ENCODE measurements around the gene NT5DC2.

NT5DC2 gene

DNA sequence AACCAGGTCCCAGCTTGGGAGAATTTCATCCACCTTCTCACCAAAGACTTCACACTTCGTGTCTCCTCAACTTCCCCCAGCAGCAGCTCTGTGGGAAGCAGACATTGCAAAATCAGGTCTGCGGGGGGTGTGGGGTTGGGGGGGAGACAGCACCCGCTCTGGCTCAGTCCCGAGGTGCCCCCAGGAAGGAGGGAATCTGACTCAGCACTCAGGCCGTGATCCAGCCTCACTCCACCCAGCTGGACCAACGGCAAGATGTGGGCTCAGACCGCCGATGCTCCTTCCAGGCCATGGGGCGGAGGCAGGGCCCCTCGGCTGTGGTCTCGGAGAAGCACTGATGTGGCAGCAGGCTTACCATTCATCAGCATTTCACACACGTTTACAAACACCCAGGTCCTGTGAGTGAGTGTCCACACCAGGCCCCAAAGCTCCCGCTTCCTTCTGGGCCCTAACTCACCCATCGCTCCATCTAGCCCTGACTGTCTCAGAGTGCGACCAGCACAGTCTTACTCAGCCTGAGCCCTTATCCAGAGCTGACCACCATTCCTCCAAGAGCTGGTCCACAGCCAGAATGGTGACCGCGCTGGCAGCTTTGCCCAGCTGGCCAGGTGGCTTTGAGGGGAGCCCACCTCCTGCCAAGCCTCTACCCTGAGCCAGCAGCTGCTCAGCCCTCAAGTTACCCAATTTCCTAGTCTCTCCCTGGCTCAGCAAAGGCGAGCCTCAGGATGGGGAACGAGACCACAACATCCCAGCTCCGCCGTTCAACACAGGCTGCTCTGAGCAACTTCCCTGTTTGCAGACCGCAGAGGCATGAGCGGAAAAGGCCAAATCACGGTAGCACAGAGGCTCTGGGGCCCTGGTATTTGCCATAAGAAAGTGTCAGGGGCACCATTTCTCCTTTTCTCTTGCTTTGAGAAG is 35.3 kb downstream of the NT5DC2 start:
- peaks cover 0 to 6% of the 10 kb centered on the region in 2 donors for H3K4me1 ChIP-seq (ENCODE audit: control insufficient read depth in 1 of 2, insufficient read depth in 2 of 2, low read length in 2 of 2)
- no peak overlapping the region for H3K4me3 ChIP-seq (ENCODE audit: low read depth in 1 of 2, low read length in 2 of 2)
- no peaks in the 10 kb centered on the region for H3K27me3 ChIP-seq (ENCODE audit: control insufficient read depth in 1 of 2, insufficient read depth in 2 of 2, low read length in 2 of 2)
- no peaks in the 10 kb centered on the region for H3K9me3 ChIP-seq (ENCODE audit: control insufficient read depth in 1 of 2, low read length in 2 of 2)
- H3K9ac ChIP-seq (ENCODE audit: low read depth in 1 of 2, low read length in 2 of 2), result no peak overlapping the region
- H3K27ac ChIP-seq (ENCODE audit: low read depth, low read length), result no peak overlapping the region
- no peaks in the 10 kb centered on the region for H3K36me3 ChIP-seq (ENCODE audit: control insufficient read depth in 1 of 2, insufficient read depth in 2 of 2, low read length in 2 of 2)

- H3K27ac ChIP-seq (ENCODE audit: low read depth, low read length), result no peak overlapping the region
- H3K9ac ChIP-seq (ENCODE audit: low read depth in 1 of 2, low read length in 2 of 2), result peak overlapping the region in 1 of 2 donors; percentile 25
- peaks cover 0 to 11% of the 10 kb centered on the region in 2 donors for H3K4me1 ChIP-seq (ENCODE audit: control insufficient read depth in 1 of 2, insufficient read depth in 2 of 2, low read length in 2 of 2)
Observed at GRCh38 chr3:52495777-52496602, 37.7 kb downstream of the NT5DC2 start.

DNA sequence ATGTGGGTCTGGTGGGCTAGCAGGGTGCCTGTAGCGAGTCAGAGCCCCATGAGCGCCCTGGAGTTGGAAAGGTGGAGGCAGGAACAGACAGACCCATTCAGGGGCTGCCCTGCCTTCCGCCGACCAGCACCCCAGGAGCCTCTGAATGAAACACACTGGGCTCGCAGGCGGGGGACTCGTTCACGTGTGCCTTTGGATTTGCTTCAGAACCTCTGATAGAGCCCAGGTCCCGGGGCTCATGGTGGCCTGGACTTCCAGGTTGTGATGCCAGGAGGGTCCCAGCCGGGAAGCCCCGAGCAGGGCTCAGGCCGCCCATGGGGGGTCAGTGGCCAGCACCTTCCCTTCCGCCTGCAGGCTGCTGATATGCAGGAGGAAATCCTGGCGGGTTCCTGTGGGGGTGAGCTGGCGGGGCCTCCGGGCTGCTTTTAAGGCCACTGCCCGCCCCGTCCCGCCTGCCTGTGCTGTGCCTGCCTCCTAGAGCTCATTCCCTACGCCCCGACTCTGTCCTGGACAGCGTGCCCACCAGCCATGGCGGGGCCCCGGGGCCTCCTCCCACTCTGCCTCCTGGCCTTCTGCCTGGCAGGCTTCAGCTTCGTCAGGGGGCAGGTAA is 38.7 kb downstream of the NT5DC2 start, which contains the start of gene STAB1:
Gene STAB1 (plus strand): TSS at position 453 of the 610 bp plus-strand sequence. CDS start 76 bp downstream, at position 529.
- Histone ChIP-seq H3K4me1 (ENCODE audit: control insufficient read depth in 1 of 2, insufficient read depth in 2 of 2, low read length in 2 of 2) (peaks cover 0 to 11% of the 10 kb centered on the region in 2 donors), H3K4me3 (ENCODE audit: low read depth in 1 of 2, low read length in 2 of 2) (peak within 1 kb of the TSS; percentile 22 to 43), H3K9ac (ENCODE audit: low read depth in 1 of 2, low read length in 2 of 2) (peak within 1 kb of the TSS in 1 of 2 donors; percentile 25), H3K27ac (ENCODE audit: low read depth, low read length) (no peak within 1 kb of the TSS), H3K9me3 (ENCODE audit: control insufficient read depth in 1 of 2, low read length in 2 of 2) (no peaks in the 10 kb centered on the region), H3K27me3 (ENCODE audit: control insufficient read depth in 1 of 2, insufficient read depth in 2 of 2, low read length in 2 of 2) (no peaks in the 10 kb centered on the region), H3K36me3 (ENCODE audit: control insufficient read depth in 1 of 2, insufficient read depth in 2 of 2, low read length in 2 of 2) (peaks cover 17 to 23% of the 10 kb centered on the region in 2 donors)

More at GRCh38 chr3:52495777-52496602, 37.7 kb downstream of the NT5DC2 start:
- H3K4me3 ChIP-seq (ENCODE audit: low read depth in 1 of 2, low read length in 2 of 2), result peak overlapping the region; percentile 22 to 43
- H3K36me3 ChIP-seq (ENCODE audit: control insufficient read depth in 1 of 2, insufficient read depth in 2 of 2, low read length in 2 of 2), result peaks cover 11 to 16% of the 10 kb centered on the region in 2 donors
- no peaks in the 10 kb centered on the region for H3K9me3 ChIP-seq (ENCODE audit: control insufficient read depth in 1 of 2, low read length in 2 of 2)
- no peaks in the 10 kb centered on the region for H3K27me3 ChIP-seq (ENCODE audit: control insufficient read depth in 1 of 2, insufficient read depth in 2 of 2, low read length in 2 of 2)

- Histone ChIP-seq H3K9me3 (ENCODE audit: control insufficient read depth in 1 of 2, low read length in 2 of 2) (no peaks in the 10 kb centered on the region), H3K27ac (ENCODE audit: low read depth, low read length) (no peak overlapping the region), H3K36me3 (ENCODE audit: control insufficient read depth in 1 of 2, insufficient read depth in 2 of 2, low read length in 2 of 2) (peaks cover 23 to 28% of the 10 kb centered on the region in 2 donors), H3K27me3 (ENCODE audit: control insufficient read depth in 1 of 2, insufficient read depth in 2 of 2, low read length in 2 of 2) (no peaks in the 10 kb centered on the region), H3K9ac (ENCODE audit: low read depth in 1 of 2, low read length in 2 of 2) (no peak overlapping the region), H3K4me3 (ENCODE audit: low read depth in 1 of 2, low read length in 2 of 2) (no peak overlapping the region), H3K4me1 (ENCODE audit: control insufficient read depth in 1 of 2, insufficient read depth in 2 of 2, low read length in 2 of 2) (peaks cover 0 to 11% of the 10 kb centered on the region in 2 donors)
Observed at GRCh38 chr3:52494445-52494844, 39.2 kb downstream of the NT5DC2 start.

- no peak overlapping the region for H3K27ac ChIP-seq (ENCODE audit: low read depth, low read length)
- H3K36me3 ChIP-seq (ENCODE audit: control insufficient read depth in 1 of 2, insufficient read depth in 2 of 2, low read length in 2 of 2), result peaks cover 29 to 37% of the 10 kb centered on the region in 2 donors
- H3K9ac ChIP-seq (ENCODE audit: low read depth in 1 of 2, low read length in 2 of 2), result no peak overlapping the region
- no peak overlapping the region for H3K4me3 ChIP-seq (ENCODE audit: low read depth in 1 of 2, low read length in 2 of 2)
- peaks cover 0 to 11% of the 10 kb centered on the region in 2 donors for H3K4me1 ChIP-seq (ENCODE audit: control insufficient read depth in 1 of 2, insufficient read depth in 2 of 2, low read length in 2 of 2)
- H3K9me3 ChIP-seq (ENCODE audit: control insufficient read depth in 1 of 2, low read length in 2 of 2), result no peaks in the 10 kb centered on the region
- no peaks in the 10 kb centered on the region for H3K27me3 ChIP-seq (ENCODE audit: control insufficient read depth in 1 of 2, insufficient read depth in 2 of 2, low read length in 2 of 2)
Observed at GRCh38 chr3:52493232-52494017, 40.2 kb downstream of the NT5DC2 start.

- Histone ChIP-seq H3K36me3 (ENCODE audit: control insufficient read depth in 1 of 2, insufficient read depth in 2 of 2, low read length in 2 of 2) (peaks cover 36 to 50% of the 10 kb centered on the region in 2 donors), H3K9ac (ENCODE audit: low read depth in 1 of 2, low read length in 2 of 2) (no peak overlapping the region), H3K4me1 (ENCODE audit: control insufficient read depth in 1 of 2, insufficient read depth in 2 of 2, low read length in 2 of 2) (peaks cover 0 to 11% of the 10 kb centered on the region in 2 donors), H3K4me3 (ENCODE audit: low read depth in 1 of 2, low read length in 2 of 2) (no peak overlapping the region), H3K9me3 (ENCODE audit: control insufficient read depth in 1 of 2, low read length in 2 of 2) (no peaks in the 10 kb centered on the region), H3K27me3 (ENCODE audit: control insufficient read depth in 1 of 2, insufficient read depth in 2 of 2, low read length in 2 of 2) (no peaks in the 10 kb centered on the region), H3K27ac (ENCODE audit: low read depth, low read length) (no peak overlapping the region)
Observed at GRCh38 chr3:52492059-52492458, 41.6 kb downstream of the NT5DC2 start.

DNA sequence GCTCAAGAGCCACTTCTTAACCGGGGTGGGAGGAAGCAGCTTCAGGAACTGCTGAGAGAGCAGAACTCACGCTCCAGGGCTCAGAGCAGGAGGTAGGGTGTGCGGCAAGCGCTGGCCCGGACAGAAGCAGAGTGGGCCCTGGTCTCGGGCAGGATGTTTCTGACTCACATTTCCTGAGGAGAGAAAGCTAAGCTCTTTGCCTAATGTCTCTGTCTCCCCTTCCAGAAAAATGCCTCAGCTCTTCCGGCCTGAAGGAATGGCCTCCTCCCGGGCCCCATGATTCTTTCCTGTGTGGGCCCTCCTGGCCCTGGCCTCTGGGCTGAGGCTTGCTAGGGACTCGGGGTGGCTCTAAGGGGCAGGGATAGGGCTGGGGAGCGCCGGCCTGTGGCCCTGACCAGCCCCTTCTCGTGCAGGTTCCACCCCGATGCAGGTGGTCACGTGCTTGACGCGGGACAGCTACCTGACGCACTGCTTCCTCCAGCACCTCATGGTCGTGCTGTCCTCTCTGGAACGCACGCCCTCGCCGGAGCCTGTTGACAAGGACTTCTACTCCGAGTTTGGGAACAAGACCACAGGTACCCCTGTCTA is 42.6 kb downstream of the NT5DC2 start:
- H3K36me3 ChIP-seq (ENCODE audit: control insufficient read depth in 1 of 2, insufficient read depth in 2 of 2, low read length in 2 of 2), result peaks cover 36 to 60% of the 10 kb centered on the region in 2 donors
- H3K9me3 ChIP-seq (ENCODE audit: control insufficient read depth in 1 of 2, low read length in 2 of 2), result no peaks in the 10 kb centered on the region
- H3K9ac ChIP-seq (ENCODE audit: low read depth in 1 of 2, low read length in 2 of 2), result no peak overlapping the region
- peak overlapping the region; percentile 49 for H3K27ac ChIP-seq (ENCODE audit: low read depth, low read length)
- H3K4me1 ChIP-seq (ENCODE audit: control insufficient read depth in 1 of 2, insufficient read depth in 2 of 2, low read length in 2 of 2), result peaks cover 0 to 11% of the 10 kb centered on the region in 2 donors
- no peak overlapping the region for H3K4me3 ChIP-seq (ENCODE audit: low read depth in 1 of 2, low read length in 2 of 2)
- no peaks in the 10 kb centered on the region for H3K27me3 ChIP-seq (ENCODE audit: control insufficient read depth in 1 of 2, insufficient read depth in 2 of 2, low read length in 2 of 2)

GRCh38 chr3:52490035-52490938 is 43.4 kb downstream of the NT5DC2 start:
- Histone ChIP-seq H3K36me3 (ENCODE audit: control insufficient read depth in 1 of 2, insufficient read depth in 2 of 2, low read length in 2 of 2) (peaks cover 37 to 67% of the 10 kb centered on the region in 2 donors), H3K9ac (ENCODE audit: low read depth in 1 of 2, low read length in 2 of 2) (no peak overlapping the region), H3K27me3 (ENCODE audit: control insufficient read depth in 1 of 2, insufficient read depth in 2 of 2, low read length in 2 of 2) (no peaks in the 10 kb centered on the region), H3K9me3 (ENCODE audit: control insufficient read depth in 1 of 2, low read length in 2 of 2) (no peaks in the 10 kb centered on the region), H3K4me1 (ENCODE audit: control insufficient read depth in 1 of 2, insufficient read depth in 2 of 2, low read length in 2 of 2) (peaks cover 0 to 11% of the 10 kb centered on the region in 2 donors), H3K4me3 (ENCODE audit: low read depth in 1 of 2, low read length in 2 of 2) (no peak overlapping the region), H3K27ac (ENCODE audit: low read depth, low read length) (peak overlapping the region; percentile 14)

Data from duodenal mucosa (tissue), 2 donors.